HG03354 (cell line): ENCODE measurements around the gene TENT4B.

Source experiments
- ATAC-seq: cut with Tn5 transposase; IDR thresholded peaks from one replicate; pipeline ENCODE4 v1.9.1; 2021; ENCODE audit warnings: mild to moderate bottlenecking; ENCODE audit not compliant: unreplicated experiment, poor library complexity, severe bottlenecking

TENT4B gene

DNA sequence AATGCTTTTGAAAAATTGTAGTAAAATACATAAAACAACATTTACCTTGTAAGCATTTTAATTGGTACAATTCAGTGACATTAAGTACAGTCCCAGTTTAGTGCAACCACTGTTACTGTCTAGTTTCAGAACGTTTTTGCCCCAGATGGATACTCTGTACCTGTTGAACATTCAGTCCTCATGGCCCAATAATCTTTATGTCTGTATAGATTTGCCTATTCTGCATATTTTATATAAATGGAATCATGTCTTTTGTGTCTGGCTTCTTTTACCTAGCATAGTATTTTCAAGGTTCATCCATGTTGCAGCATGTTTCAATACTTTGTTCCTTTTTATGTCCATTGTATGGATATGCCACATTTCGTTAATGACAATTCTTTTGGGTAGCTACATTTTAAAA is 37.2 kb downstream of the TENT4B start:
- no peak for ATAC-seq

DNA sequence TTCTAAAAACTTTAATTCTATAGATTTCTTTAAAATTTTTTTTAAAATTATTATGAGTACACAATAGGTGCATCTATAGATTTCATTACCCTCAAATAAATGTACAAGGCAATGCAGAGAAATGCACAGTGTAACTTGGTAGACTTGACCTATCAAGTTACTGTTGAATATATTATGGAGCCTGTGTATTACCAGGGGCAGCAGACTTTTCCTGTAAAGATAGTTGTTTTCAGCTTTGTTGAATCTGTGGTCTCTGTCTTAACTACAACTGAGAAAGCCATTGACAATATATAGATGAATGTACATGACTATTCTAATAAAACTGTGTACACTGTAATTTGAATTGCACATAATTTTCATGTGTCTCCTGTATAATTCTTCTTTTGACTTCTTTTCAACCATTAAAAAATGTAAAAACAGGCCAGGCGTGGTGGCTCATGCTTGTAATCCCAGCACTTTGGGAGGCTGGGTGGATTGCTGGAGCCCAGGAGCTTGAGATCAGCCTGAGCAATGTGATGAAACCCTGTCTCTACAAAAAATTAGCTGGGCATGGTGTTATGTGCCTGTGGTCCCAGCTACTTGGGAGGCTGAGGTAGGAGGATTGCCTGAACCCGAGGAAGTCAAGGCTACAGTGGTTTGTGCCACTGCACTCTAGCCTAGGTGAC is 39.4 kb downstream of the TENT4B start:
- ATAC-seq: no peak

DNA sequence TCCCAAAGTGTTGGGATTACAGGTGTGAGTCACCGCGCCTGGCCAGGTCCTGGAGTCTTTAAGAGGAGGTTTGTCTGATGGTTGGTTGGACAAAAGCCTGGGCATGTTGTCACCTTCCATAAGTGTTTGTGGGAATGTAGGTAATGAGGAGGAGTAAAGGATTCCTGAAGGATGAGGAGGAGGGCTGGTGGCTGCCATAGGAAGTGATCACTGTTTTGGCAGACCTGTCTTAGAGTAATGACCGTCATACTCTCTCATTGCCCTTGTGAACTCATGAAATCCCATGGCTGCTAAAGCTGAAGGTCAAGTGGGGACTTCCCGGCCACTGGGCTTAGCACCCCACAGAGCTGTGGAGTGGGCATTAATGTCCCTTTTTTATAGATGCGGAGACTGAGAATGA is 40.5 kb downstream of the TENT4B start:
- ATAC-seq: no peak

DNA sequence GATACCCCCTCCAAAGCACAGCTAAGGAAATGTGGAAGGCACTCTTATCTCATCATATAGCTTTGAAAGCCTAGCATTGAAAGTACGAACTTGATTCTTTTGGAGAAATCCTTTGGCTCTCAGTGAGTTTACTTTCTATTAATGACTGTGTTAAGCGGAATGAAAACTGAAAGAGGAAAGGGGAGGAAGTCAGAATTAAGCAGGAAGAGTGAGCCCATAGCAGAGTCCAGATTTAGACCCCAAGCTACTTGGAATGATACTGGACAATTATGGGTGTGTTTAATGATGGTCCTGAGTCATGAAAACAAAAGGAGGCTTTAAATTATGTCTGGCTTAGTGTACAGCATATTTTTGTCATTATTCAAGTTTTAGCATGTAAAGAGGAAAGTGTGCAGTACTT is 42.2 kb downstream of the TENT4B start:
- no peak for ATAC-seq

- ATAC-seq: no peak
These were observed 42.6 kb downstream of the TENT4B start for GRCh38 chr16:50195756-50196155.

- no peak for ATAC-seq
These were observed 44.5 kb downstream of the TENT4B start for GRCh38 chr16:50197582-50197981.

GRCh38 chr16:50198802-50199403 is 45.8 kb downstream of the TENT4B start:
- ATAC-seq: no peak

DNA sequence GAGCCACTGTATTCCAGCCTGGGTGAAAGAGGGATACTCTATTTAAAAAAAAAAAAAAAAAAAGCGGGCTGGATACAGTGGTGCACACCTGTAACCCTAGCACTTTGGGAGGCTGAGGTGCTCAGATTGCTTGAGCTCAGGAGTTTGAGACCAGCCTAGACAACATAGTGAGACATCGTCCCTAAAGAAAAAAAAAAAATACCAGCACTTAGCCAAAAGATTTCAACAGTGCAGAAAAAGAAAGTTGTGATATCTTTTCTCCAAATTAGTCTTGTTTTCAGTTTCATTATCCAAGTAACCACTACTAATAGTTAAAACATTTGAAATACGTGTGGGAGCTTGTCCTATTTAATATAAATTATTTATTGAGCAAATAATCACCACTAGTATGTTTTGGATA is 48.7 kb downstream of the TENT4B start:
- ATAC-seq: no peak

- no peak for ATAC-seq
These were observed 50.0 kb downstream of the TENT4B start for GRCh38 chr16:50202926-50203624.

DNA sequence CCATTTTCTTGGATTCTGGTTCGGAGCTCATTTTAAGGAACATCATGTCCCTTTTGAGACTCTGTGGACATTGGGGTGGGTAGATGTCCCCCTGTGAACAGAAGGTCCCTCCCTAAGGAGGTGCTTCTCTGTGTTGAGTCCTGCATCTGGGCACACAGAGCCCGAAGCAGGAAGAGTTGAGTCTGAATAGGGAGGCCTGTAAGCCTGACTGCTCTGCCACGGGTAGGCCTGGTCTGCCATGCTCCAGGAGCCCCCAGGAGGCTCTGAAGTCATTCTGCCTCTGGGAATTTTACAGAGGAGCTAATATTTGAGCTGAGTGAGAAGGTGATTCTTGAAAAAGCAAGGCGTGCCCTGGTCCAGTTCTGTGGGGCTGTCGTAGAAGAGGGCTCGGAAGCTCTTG is 50.6 kb downstream of the TENT4B start:
- ATAC-seq: no peak

DNA sequence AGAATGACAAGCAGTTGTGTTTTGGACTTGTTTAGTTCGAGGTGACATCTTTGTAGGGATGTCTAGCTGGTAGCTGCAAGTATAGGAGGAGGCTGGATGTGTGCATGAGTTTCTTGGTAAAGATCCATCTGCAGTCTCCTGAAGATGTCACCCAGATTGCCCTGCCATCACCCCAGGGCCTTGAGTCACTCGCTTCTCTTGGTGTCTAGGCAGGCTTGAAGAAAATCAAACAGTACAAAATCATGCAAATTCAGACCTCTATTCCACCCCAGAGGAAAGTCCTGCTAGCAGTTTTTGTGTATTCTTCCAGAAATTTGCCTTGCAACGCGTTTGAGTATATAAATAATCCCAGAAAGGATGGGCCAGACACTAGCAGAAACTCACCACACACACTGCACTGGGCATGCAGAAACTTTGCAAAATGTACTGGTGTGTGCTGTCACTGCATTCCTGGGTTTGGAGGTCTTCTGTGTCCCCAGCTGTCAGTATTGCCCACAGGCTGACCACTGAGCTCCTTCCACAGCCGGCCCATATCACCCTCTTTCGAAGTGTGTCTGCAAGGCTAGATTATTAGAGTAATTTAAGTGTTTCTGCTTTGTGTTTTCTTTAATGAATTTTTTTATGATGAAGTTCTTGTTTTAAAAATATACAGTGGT is 51.5 kb downstream of the TENT4B start:
- no peak for ATAC-seq

DNA sequence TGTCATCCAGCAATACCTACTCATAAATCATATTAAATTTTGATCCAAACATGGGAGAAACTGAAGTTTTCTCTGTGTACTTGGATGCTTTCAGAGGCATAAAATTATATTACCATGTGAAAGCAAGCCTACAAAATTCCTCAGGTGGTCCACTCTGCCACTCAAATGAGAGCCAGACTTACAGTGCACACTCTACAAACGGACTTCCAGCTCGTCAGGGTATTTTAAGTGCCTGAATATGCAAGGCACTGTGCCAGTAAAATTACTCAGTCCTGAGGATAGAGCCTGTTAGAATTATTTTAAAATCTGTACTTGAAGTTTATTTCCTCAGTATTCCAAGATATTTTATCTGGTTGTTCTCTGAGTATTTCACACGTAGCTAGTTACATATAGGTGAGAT is 54.5 kb downstream of the TENT4B start:
- ATAC-seq: no peak

DNA sequence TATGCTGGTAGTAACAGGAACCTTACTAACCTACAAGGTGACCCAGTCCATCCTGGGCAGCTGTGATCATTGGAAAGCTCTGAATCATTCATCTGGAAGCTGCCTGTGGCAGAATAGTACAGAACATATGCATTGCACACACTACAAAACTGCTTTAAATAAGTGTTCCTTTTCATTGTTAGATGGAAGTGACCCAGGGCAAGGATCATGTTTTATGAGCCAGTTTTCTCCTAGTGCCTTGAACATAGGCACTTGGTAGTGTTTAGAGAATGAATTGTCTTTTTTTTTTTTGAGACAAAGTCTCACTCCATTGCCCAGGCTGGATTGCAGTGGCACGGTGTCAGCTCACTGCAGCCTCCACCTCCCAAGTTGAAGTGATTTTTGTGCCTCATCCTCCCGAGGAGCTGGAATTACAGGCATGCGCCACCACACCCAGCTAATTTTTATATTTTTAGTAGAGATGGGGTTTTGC is 55.4 kb downstream of the TENT4B start:
- ATAC-seq: no peak

GRCh38 chr16:50209546-50210265 is 56.6 kb downstream of the TENT4B start:
- no peak for ATAC-seq

GRCh38 chr16:50210266-50211038 is 57.3 kb downstream of the TENT4B start:
- peak; percentile 92 for ATAC-seq

DNA sequence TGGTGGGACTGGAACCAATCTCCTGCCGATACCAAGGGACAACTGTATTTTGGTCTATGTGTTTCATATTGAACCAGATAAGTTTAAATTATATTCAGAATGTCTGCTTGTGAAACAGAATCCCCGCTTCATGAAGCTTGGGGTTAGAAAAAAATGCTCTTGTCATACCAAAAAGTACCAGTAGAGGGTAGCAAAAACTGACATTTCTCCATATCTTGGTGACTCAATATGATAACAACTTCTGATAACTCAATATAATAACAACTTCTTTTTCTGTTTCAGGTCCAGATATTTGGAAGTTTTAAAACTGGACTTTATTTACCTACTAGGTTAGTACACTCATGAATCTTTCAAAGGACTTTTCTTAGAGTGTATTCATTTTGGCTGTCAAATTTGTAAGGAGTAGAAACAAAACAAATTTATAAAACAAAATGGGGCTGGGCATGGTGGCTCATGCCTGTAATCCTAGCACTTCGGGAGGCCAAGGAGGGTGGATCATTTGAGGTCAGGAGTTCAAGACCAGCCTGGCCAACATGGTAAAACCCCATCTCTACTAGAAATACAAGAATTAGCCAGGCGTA is 60.9 kb downstream of the TENT4B start:
- ATAC-seq: no peak

DNA sequence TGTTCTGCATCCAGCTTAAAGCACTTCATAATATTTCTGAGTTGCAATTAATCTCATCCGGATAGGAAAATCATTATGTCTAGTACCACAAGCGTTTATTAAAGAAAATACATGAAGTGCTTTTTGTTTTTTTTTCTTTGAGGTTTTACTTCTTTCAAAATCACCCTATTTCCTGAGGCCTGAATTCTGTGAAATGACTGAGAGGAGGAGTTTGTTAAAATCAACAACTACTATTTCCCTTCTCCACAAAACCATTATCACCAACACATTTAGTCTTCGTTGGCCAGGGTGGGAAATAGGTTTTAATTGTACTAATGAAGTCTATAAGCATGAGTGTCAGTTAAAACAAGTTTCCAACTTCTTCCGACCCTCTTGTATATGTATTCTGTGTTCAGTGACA is 62.6 kb downstream of the TENT4B start:
- ATAC-seq: no peak

GRCh38 chr16:50216231-50216630 is 63.1 kb downstream of the TENT4B start:
- ATAC-seq: no peak

DNA sequence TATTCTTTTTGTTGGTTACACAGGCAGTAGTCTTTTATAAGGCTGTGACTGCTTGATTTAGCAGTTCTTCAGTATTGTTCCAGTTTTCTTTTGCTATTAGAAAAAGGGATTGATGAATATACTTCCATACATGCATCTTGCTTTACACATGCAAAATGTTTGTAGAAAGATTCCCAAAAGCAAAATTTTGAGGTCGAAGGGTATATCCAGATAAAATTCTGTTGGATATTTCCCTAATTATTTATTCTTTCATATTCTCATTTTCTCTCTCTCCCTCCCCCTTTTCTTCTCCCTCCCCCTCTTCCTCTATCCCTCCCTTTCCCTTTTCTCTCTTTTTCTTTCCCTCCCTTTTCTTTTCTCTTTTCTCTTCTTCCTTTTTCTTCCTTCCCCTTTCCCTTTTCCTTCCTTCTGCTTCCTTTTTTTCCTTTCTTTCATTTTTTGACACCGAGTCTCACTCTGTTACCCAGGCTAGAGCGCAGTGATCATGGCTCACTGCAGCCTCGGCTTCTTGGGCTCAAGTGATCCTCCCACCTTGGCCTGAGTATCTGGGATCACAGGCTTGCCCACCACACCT is 66.4 kb downstream of the TENT4B start:
- ATAC-seq: no peak
